H1 (cell line): Measurements from ENCODE around the gene RASGRP4. TPM values are rescaled to one million over a fixed set of nuclear protein-coding genes. Genes with fewer than 3 reads are reported as not detected.

Experiments used
- CTCF ChIA-PET: fragments of 300-600 bp; sonication (Branson Sonifier 250); formaldehyde crosslinking; loops from one replicate; lab custom pipeline; 2021; ENCODE audit not compliant: partially characterized antibody; lab: Charles Lee
- POLR2A ChIA-PET: fragments of 300-600 bp; sonication (Branson Sonifier 250); formaldehyde crosslinking; loops from one replicate; lab custom pipeline; 2021; ENCODE audit warnings: inconsistent platforms; ENCODE audit not compliant: partially characterized antibody; lab: Charles Lee
- DNase-seq, 2 experiments: peaks; one replicate each; pipeline versions ENCODE4 v3.0.0 to v3.0.0-alpha.2; 2010 to 2022; ENCODE audit warnings: low spot score in 2 of 2, low read depth in 1 of 2, mixed read lengths in 1 of 2
- FAIRE-seq: peaks from 2 replicates; lab custom pipeline; 2011; peaks lifted over from hg19 to GRCh38; lab: Jason Lieb, UNC
- H2AFZ ChIP-seq: 2 replicates; pipeline ENCODE4 v1.8.1; 2012; ENCODE audit warnings: low read length, inconsistent platforms
- H2AK5ac ChIP-seq: 2 replicates; pipeline ENCODE4 v1.6.1; 2013; ENCODE audit warnings: low read depth, low read length
- H2BK120ac ChIP-seq: replicated peaks from 2 replicates; pipeline ENCODE3; 2013; ENCODE audit warnings: low read depth, low read length, inconsistent platforms
- H2BK12ac ChIP-seq: 2 replicates; pipeline ENCODE4 v1.6.1; 2013; ENCODE audit warnings: low read depth, low read length
- H2BK15ac ChIP-seq: 2 replicates; pipeline ENCODE4 v1.6.1; 2013; ENCODE audit warnings: low read length
- H2BK20ac ChIP-seq: 2 replicates; pipeline ENCODE4 v1.6.1; 2013; ENCODE audit warnings: low read length
- H2BK5ac ChIP-seq: 2 replicates; pipeline ENCODE4 v1.6.1; 2013; ENCODE audit warnings: low read depth, low read length
- H3K14ac ChIP-seq: 2 replicates; pipeline ENCODE4 v1.6.1; 2013; ENCODE audit warnings: inconsistent platforms; ENCODE audit not compliant: insufficient read length
- H3K18ac ChIP-seq: 2 replicates; pipeline ENCODE4 v1.6.1; 2013; ENCODE audit warnings: low read length; ENCODE audit errors: extremely low read depth
- H3K23ac ChIP-seq: 2 replicates; pipeline ENCODE4 v1.6.1; 2013; ENCODE audit warnings: inconsistent platforms; ENCODE audit not compliant: insufficient read length
- H3K23me2 ChIP-seq: 2 replicates; pipeline ENCODE4 v1.6.1; 2013; ENCODE audit warnings: low read depth, low read length
- H3K27ac ChIP-seq: 2 replicates; pipeline ENCODE4 v1.6.1; 2011; ENCODE audit warnings: low read depth, low read length, inconsistent platforms
- H3K27me3 ChIP-seq, 4 experiments: replicated peaks in 1 of 4; 1 replicate in 1 of 4; 2 replicates in 3 of 4; pipeline versions ENCODE4 v1.6.1 to v1.8.1; 2011 to 2013; ENCODE audit warnings: low read length in 3 of 4, mild to moderate bottlenecking in 3 of 4, inconsistent platforms in 2 of 4, mixed read lengths in 2 of 4, moderate library complexity in 1 of 4; ENCODE audit not compliant: control insufficient read depth in 3 of 4, insufficient read depth in 3 of 4; ENCODE audit errors: extremely low read depth in 1 of 4
- H3K36me3 ChIP-seq, 4 experiments: 2 replicates each; pipeline versions ENCODE4 v1.6.1 to v1.8.1; 2011 to 2013; ENCODE audit warnings: mild to moderate bottlenecking in 4 of 4, low read length in 3 of 4, moderate library complexity in 2 of 4, control low read depth in 1 of 4, inconsistent platforms in 1 of 4; ENCODE audit not compliant: insufficient read depth in 4 of 4, control insufficient read depth in 2 of 4
- H3K4ac ChIP-seq: replicated peaks from 2 replicates; pipeline ENCODE3; 2013; ENCODE audit warnings: low read length, low read depth, mixed read lengths, inconsistent platforms; ENCODE audit not compliant: insufficient read length
- H3K4me1 ChIP-seq, 4 experiments: replicated peaks in 1 of 4; 1 replicate in 1 of 4; 2 replicates in 3 of 4; pipeline versions ENCODE4 v1.6.1 to v1.8.1; 2011 to 2013; ENCODE audit warnings: low read length in 3 of 4, inconsistent platforms in 2 of 4, mixed read lengths in 1 of 4; ENCODE audit not compliant: insufficient read depth in 4 of 4, control insufficient read depth in 3 of 4
- H3K4me2 ChIP-seq, 2 experiments: 2 replicates each; pipeline versions ENCODE4 v1.6.1 to v1.8.1; 2011 to 2013; ENCODE audit warnings: low read depth in 2 of 2, low read length in 2 of 2, control low read depth in 1 of 2, inconsistent platforms in 1 of 2, mild to moderate bottlenecking in 1 of 2; ENCODE audit not compliant: insufficient read depth in 1 of 2
- H3K4me3 ChIP-seq, 4 experiments: fragments of 200-600, 300-600 bp in 1 of 4; sonication (generic), shearing (Covaris generic), sonication (Bioruptor Twin) in 1 of 4; 2 replicates each; pipeline versions ENCODE4 v1.5.1 to v1.8.1; 2011 to 2016; ENCODE audit warnings: low read length in 4 of 4, low read depth in 3 of 4, control low read depth in 2 of 4, inconsistent platforms in 2 of 4, mild to moderate bottlenecking in 2 of 4, mixed read lengths in 1 of 4, moderate library complexity in 1 of 4; ENCODE audit not compliant: insufficient read depth in 2 of 4; ENCODE audit errors: extremely low read depth in 1 of 4
- H3K56ac ChIP-seq: replicated peaks from 2 replicates; pipeline ENCODE3; 2013; ENCODE audit warnings: low read depth, mild to moderate bottlenecking, mixed read lengths, low read length, inconsistent platforms; ENCODE audit not compliant: insufficient read length
- H3K79me1 ChIP-seq: 2 replicates; pipeline ENCODE4 v1.6.1; 2013; ENCODE audit warnings: low read depth, low read length, control low read depth
- H3K79me2 ChIP-seq, 2 experiments: 2 replicates each; pipeline versions ENCODE4 v1.6.1 to v1.8.1; 2012 to 2013; ENCODE audit warnings: low read length in 2 of 2, mild to moderate bottlenecking in 2 of 2, inconsistent platforms in 1 of 2; ENCODE audit not compliant: insufficient read depth in 2 of 2, control insufficient read depth in 1 of 2
- H3K9ac ChIP-seq, 4 experiments: replicated peaks in 1 of 4; 1 replicate in 1 of 4; 2 replicates in 3 of 4; pipeline versions ENCODE4 v1.6.1 to v1.8.1; 2011 to 2013; ENCODE audit warnings: low read depth in 3 of 4, low read length in 3 of 4, control low read depth in 2 of 4, mild to moderate bottlenecking in 2 of 4, moderate library complexity in 2 of 4, inconsistent platforms in 1 of 4; ENCODE audit errors: extremely low read depth in 1 of 4
- H3K9me3 ChIP-seq, 2 experiments: 2 replicates each; pipeline versions ENCODE4 v1.6.1 to v1.8.1; 2012 to 2013; ENCODE audit warnings: mild to moderate bottlenecking in 2 of 2, moderate library complexity in 2 of 2, control low read depth in 1 of 2, inconsistent platforms in 1 of 2, low read depth in 1 of 2, low read length in 1 of 2, mixed read lengths in 1 of 2; ENCODE audit not compliant: insufficient read depth in 2 of 2
- H4K20me1 ChIP-seq, 2 experiments: replicated peaks in 1 of 2; 2 replicates each; pipeline versions ENCODE3 to v1.8.1; 2011 to 2013; ENCODE audit warnings: inconsistent platforms in 2 of 2, low read length in 2 of 2, mild to moderate bottlenecking in 1 of 2; ENCODE audit not compliant: insufficient read depth in 2 of 2, control insufficient read depth in 1 of 2
- H4K5ac ChIP-seq: 2 replicates; pipeline ENCODE4 v1.6.1; 2013; ENCODE audit warnings: low read length, low read depth, mixed read lengths, inconsistent platforms; ENCODE audit not compliant: insufficient read length
- H4K8ac ChIP-seq: 2 replicates; pipeline ENCODE4 v1.8.0; 2013; ENCODE audit warnings: mild to moderate bottlenecking, moderate library complexity, low read length, inconsistent platforms; ENCODE audit not compliant: insufficient read depth; ENCODE audit errors: extremely low read depth
- H4K91ac ChIP-seq: replicated peaks from 2 replicates; pipeline ENCODE3; 2013; ENCODE audit warnings: low read length, mixed read lengths, inconsistent platforms; ENCODE audit not compliant: insufficient read length
- CREB1 ChIP-seq: IDR thresholded peaks from 2 replicates; pipeline ENCODE4 v1.6.1; 2012; ENCODE audit warnings: inconsistent platforms
- HDAC6 ChIP-seq: IDR thresholded peaks from one replicate; pipeline ENCODE4 v1.7.1; 2012; ENCODE audit warnings: low read depth, mild to moderate bottlenecking, inconsistent platforms, low read length, moderate library complexity
- KDM1A ChIP-seq: fragments of 200-600, 300-600 bp; sonication (generic); IDR thresholded peaks from 2 replicates; pipeline ENCODE4 v1.7.1; 2016; ENCODE audit warnings: mild to moderate bottlenecking, low read length, borderline replicate concordance
- KDM5A ChIP-seq: fragments of 200-600 bp; IDR thresholded peaks from 2 replicates; pipeline ENCODE4 v1.7.1; 2012; ENCODE audit warnings: mild to moderate bottlenecking, low read length, inconsistent platforms, mixed read lengths
- WGBS, 2 experiments: shearing (Covaris generic) in 1 of 2; methylation state at CpG; one replicate each; pipeline versions ENCODE4 v1.1.6 to v1.1.7; 2013 to 2015; ENCODE audit warnings: low lambda C conversion rate in 2 of 2, mixed read lengths in 2 of 2, inconsistent platforms in 1 of 2, low coverage in 1 of 2, missing lambda C conversion rate in 1 of 2; ENCODE audit not compliant: insufficient replicate concordance in 2 of 2, insufficient coverage in 1 of 2, insufficient read length in 1 of 2; ENCODE audit errors: extremely low coverage in 1 of 2, missing lambda C conversion rate in 1 of 2; 5-methylcytosine and 5-hydroxymethylcytosine counted together
- polyA plus RNA-seq, 7 experiments: library from polyadenylated mRNA; depleted of rRNA in 3 of 7; stranded (reverse) in 5 of 7; unstranded in 2 of 7; fragments of >200 nt in 5 of 7; fragments of 200-250 nt in 2 of 7; gene quantifications; 1 replicate in 5 of 7; 2 replicates in 1 of 7; 4 replicates in 1 of 7; pipeline versions ENCODE4 v1.2.1 to v1.2.3, GENCODE V29; 2011 to 2013; ENCODE audit warnings: missing spikeins in 2 of 7, mixed read lengths in 2 of 7
- total RNA-seq: library from RNA; stranded (reverse); fragmentation: NEBNext Ultra II Directional; extraction: Animal tissue kit (Norgen Biotek cat#: 25700); gene quantifications from 2 replicates; pipeline ENCODE4 v1.2.1, GENCODE V29; 2021

Gene RASGRP4
- total and polyA plus RNA-seq, 2 of the 8 experiments (the other 6 are each of a cell fraction or from before 2014, with no cell fraction given), result 1.9 to 3.1 TPM

DNA sequence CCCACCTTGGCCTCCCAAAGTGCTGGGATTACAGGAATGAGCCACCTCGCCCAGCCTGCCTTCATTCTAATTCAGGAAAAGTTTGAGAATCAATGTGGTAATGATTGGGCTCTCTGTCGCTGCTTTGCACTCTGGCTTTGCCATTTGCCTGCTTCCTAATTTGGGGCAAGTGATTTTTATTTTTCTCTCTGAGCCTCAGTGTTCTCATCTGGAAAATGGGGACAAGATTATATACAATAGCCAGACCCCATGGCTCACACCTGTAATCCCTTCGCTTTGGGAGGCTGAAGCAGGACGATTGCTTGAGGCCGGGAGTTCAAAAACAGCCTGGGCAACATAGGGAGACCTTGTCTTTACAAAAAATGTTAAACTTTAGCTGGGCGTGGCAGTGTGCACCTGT, 11.3 kb upstream of the RASGRP4 start:
- Histone ChIP-seq H2BK12ac (no peak overlapping the region), H2BK15ac (no peak overlapping the region), H2AK5ac (no peak overlapping the region; the same call in 1 of the 2 replicates), H2AFZ (no peak overlapping the region), H3K56ac (no peak overlapping the region), H3K79me2 (peaks cover 0 to 8% of the 10 kb centered on the region in 2 experiments; a peak in 1 of 4 replicates), H2BK5ac (no peak overlapping the region), H3K9ac (no peak overlapping the region), H3K4me1 (peaks cover 8 to 13% (median 9%) of the 10 kb centered on the region in 4 experiments), H3K18ac (no peak overlapping the region), H3K4ac (no peak overlapping the region), H4K20me1 (no peaks in the 10 kb centered on the region), H4K8ac (no peak overlapping the region), H3K27me3 (no peaks in the 10 kb centered on the region), H3K4me2 (no peak overlapping the region), H2BK120ac (no peak overlapping the region), H3K79me1 (no peaks in the 10 kb centered on the region), H3K9me3 (no peaks in the 10 kb centered on the region), H4K5ac (no peak overlapping the region), H4K91ac (no peak overlapping the region), H3K27ac (no peak overlapping the region), H3K14ac (no peak overlapping the region), H3K23me2 (peaks cover 8% of the 10 kb centered on the region; the same call in 1 of the 2 replicates), H2BK20ac (no peak overlapping the region), H3K36me3 (no peaks in the 10 kb centered on the region), H3K23ac (no peak overlapping the region), H3K4me3 (no peak overlapping the region)
- POLR2A ChIA-PET, result interaction anchor here (0.6 to 1.5 kb wide), 3 partner anchors 8 to 14 kb away, joined by 3 to 4 read pairs (median 3); partner anchors contain the start of gene RASGRP4
- 88% methylated on average over 6 of the region's 6 CpGs; no CpG with 5 or more reads in 1 of the 2 experiments for WGBS, 2 experiments
- FAIRE-seq (no peak), DNase-seq (no peak)
- TF ChIP-seq KDM5A (no peak), CREB1 (no peak), HDAC6 (no peak), KDM1A (peak; percentile 86; the same call in 1 of the 2 replicates)
- CTCF ChIA-PET, result interaction anchor here (1.1 kb wide), 1 partner anchor 9 kb away, joined by 3 read pairs; no protein-coding TSS in a partner anchor
